Central memory CD8-positive, alpha-beta T cell (primary cell): ENCODE results near the gene IQSEC1.

Source experiments
- ATAC-seq: fragments of 150-1000 bp; cut with Tn5 transposase; replicated peaks from 2 replicates; pipeline ENCODE4 v1.10.0; 2022; ENCODE audit warnings: mild to moderate bottlenecking, moderate FRiP score, moderate number of reproducible peaks; ENCODE audit not compliant: poor library complexity, severe bottlenecking; ENCODE audit errors: extremely low read depth
- DNase-seq, 2 donors: peaks; one replicate each; pipeline ENCODE4 v3.0.0; 2021; ENCODE audit warnings: low spot score in 2 of 2
- H3K27ac Mint-ChIP-seq: one replicate; pipeline ENCODE4 v1.8.0; 2022; ENCODE audit warnings: low read depth, mild to moderate bottlenecking, moderate library complexity, mixed read lengths
- H3K27me3 Mint-ChIP-seq: one replicate; pipeline ENCODE4 v1.8.0; 2022; ENCODE audit warnings: mixed read lengths
- H3K36me3 Mint-ChIP-seq: one replicate; pipeline ENCODE4 v1.8.0; 2022; ENCODE audit warnings: mild to moderate bottlenecking, moderate library complexity, mixed read lengths; ENCODE audit not compliant: insufficient read depth
- H3K4me1 Mint-ChIP-seq: one replicate; pipeline ENCODE4 v1.8.0; 2022; ENCODE audit warnings: mixed read lengths
- H3K4me3 Mint-ChIP-seq: one replicate; pipeline ENCODE4 v1.8.0; 2022; ENCODE audit warnings: mild to moderate bottlenecking, moderate library complexity, mixed read lengths
- H3K9me3 Mint-ChIP-seq: one replicate; pipeline ENCODE4 v1.8.0; 2022; ENCODE audit warnings: mixed read lengths

The IQSEC1 gene

DNA sequence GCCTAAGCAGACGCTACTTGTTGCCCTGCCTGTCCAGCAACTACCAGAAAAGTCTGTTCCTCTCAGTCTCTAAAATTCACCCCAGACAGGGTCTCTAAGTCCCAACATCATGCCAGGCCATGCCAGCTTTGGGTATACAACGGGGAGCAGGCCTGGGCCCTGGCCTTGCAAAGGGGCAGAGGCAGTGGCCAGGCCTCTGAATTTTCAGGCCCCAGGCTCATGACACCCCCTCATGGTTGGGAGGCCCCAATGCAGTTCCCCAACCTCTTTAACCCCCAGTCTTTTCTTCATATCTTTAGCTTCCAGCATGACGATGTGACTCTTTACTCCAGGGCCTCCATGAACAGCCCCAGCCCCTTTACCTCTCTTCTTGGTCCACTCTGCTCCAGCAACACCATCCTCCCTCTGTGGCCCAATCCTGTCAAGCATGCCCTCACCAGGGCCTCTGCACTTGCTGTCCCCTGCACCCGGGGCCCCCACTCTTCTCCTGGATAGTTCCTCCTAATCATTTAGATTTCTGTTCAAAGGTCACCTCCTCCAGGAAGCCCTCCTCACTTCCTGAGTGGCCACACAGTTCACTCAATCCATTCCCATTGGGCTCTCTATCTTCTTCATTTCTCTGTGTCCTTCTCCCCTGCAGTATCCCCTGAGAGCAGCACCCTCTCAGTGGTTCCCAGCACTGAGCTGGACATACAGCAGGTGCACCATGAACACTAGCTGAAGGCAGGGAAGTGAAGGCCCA is 4.8 kb downstream of the IQSEC1 start:
- H3K4me3 Mint-ChIP-seq: no peak overlapping the region
- no peaks in the 10 kb centered on the region for H3K9me3 Mint-ChIP-seq
- H3K36me3 Mint-ChIP-seq: no peaks in the 10 kb centered on the region
- H3K27ac Mint-ChIP-seq: peak overlapping the region; percentile 87
- H3K27me3 Mint-ChIP-seq: peaks cover under 1% of the 10 kb centered on the region
- DNase-seq (no peak), ATAC-seq (no peak)
- peaks cover 51% of the 10 kb centered on the region for H3K4me1 Mint-ChIP-seq

DNA sequence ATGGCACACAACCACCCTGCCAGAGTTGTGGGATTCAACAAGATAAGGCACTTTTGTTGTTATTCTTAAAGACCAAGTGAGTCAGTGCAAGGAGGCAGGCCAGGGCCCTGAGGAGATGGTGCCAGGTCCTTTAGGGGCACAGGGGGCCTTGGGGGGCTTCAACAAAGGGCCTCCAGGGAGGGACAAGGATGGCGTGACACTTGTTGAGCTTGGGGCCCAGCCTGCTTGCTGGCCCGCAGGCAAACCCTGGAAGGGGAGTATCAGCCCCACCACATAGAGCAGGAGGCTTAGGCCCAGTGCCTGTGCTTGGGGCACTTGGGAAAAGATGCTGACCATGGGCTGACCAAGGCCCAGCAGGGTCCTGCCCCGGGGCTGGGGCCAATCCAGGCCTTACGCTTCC is 5.5 kb downstream of the IQSEC1 start:
- no peak for DNase-seq
- no peak for ATAC-seq
- H3K9me3 Mint-ChIP-seq: no peaks in the 10 kb centered on the region
- H3K4me1 Mint-ChIP-seq: peaks cover 52% of the 10 kb centered on the region
- no peaks in the 10 kb centered on the region for H3K27me3 Mint-ChIP-seq
- no peak overlapping the region for H3K4me3 Mint-ChIP-seq
- H3K27ac Mint-ChIP-seq: no peak overlapping the region
- H3K36me3 Mint-ChIP-seq: no peaks in the 10 kb centered on the region

DNA sequence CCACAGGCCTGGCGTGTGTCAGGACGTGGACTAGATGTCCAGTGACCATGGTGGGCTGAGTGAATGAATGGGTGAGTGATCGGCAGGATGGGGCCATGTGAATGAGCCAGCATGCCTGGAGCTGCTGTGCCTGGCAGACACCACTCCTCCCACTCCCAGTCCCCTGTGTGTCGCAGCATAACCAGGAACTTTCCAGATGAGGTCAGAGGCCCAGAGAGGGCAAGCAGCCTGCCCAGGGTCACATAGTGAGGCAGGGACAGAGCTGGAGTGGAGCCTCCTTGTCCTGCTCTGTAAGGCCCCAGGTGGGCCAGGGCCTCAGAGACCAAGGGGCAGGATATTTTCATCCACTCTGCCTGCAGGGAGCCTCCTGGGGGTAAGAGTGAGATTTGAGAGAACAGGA is 6.4 kb downstream of the IQSEC1 start:
- no peak overlapping the region for H3K27ac Mint-ChIP-seq
- peaks cover 50% of the 10 kb centered on the region for H3K4me1 Mint-ChIP-seq
- no peaks in the 10 kb centered on the region for H3K9me3 Mint-ChIP-seq
- no peaks in the 10 kb centered on the region for H3K27me3 Mint-ChIP-seq
- no peak for ATAC-seq
- DNase-seq: no peak
- H3K4me3 Mint-ChIP-seq: no peak overlapping the region
- no peaks in the 10 kb centered on the region for H3K36me3 Mint-ChIP-seq

DNA sequence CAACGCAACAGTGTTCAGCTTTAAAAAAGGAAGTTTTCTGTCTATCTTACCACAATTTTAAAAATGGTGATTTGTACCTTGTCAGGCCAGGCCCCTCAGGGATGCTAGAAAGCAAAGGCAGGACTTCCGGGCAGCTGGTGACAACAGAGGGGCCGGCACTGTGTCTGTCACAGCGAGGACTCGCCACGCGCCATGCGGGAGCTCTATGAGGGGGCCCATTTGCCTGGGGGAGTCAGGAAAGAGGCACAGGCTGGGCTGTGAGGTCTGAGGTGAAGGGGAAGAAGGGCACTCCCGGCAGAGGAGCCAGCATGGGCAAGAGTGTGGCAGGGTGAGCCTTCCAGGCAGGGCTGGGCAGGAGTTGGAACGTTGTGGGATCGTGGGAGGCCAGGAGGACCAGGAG is 7.0 kb downstream of the IQSEC1 start:
- no peaks in the 10 kb centered on the region for H3K27me3 Mint-ChIP-seq
- no peaks in the 10 kb centered on the region for H3K36me3 Mint-ChIP-seq
- DNase-seq: no peak
- H3K9me3 Mint-ChIP-seq: no peaks in the 10 kb centered on the region
- H3K4me3 Mint-ChIP-seq: no peak overlapping the region
- H3K4me1 Mint-ChIP-seq: peaks cover 50% of the 10 kb centered on the region
- ATAC-seq: no peak
- peak overlapping the region; percentile 64 for H3K27ac Mint-ChIP-seq

DNA sequence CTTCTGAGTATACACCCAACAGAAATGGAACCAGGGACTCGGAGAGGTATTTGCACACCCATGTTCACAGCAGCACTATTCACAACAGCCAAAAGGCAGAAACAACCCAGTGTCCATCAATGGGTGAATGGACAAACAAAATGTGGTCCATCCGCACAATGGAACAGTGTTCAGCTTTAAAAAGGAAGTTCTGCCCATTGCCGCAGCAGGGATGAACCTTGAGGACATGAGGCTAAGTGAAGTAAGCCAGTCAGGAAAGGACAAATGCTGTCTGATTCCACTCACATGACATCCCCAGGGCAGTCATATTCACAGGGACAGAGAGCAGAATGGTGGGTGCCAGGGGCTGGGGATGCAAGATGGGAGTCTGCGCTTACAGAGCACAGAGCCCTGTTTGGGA is 7.5 kb downstream of the IQSEC1 start:
- Mint-ChIP-seq H3K27ac (peak overlapping the region; percentile 64), H3K4me1 (peaks cover 50% of the 10 kb centered on the region), H3K4me3 (no peak overlapping the region), H3K9me3 (no peaks in the 10 kb centered on the region), H3K36me3 (no peaks in the 10 kb centered on the region), H3K27me3 (no peaks in the 10 kb centered on the region)
- ATAC-seq: no peak
- no peak for DNase-seq

DNA sequence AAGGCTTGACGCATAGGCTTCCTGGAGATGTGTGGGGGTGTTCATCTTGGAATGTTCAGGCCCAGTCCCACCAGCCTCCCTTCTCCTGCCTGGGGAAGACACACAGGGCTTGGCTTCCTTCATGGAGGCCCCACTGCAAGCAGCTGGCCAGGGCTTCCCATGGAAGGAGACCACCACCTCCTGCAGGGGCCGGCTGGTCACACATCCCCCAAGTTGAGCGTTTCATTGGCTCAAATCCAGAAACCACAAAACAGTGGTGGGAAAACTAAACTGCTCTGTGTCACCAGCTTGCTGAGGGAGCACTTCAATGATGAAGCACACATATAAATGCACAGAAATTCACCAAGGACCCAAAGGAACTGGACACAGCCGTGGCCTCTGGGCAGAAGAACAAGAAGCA is 8.3 kb downstream of the IQSEC1 start:
- no peaks in the 10 kb centered on the region for H3K36me3 Mint-ChIP-seq
- no peak overlapping the region for H3K27ac Mint-ChIP-seq
- ATAC-seq (no peak), DNase-seq (no peak)
- H3K9me3 Mint-ChIP-seq: no peaks in the 10 kb centered on the region
- no peaks in the 10 kb centered on the region for H3K27me3 Mint-ChIP-seq
- peaks cover 44% of the 10 kb centered on the region for H3K4me1 Mint-ChIP-seq
- no peak overlapping the region for H3K4me3 Mint-ChIP-seq

DNA sequence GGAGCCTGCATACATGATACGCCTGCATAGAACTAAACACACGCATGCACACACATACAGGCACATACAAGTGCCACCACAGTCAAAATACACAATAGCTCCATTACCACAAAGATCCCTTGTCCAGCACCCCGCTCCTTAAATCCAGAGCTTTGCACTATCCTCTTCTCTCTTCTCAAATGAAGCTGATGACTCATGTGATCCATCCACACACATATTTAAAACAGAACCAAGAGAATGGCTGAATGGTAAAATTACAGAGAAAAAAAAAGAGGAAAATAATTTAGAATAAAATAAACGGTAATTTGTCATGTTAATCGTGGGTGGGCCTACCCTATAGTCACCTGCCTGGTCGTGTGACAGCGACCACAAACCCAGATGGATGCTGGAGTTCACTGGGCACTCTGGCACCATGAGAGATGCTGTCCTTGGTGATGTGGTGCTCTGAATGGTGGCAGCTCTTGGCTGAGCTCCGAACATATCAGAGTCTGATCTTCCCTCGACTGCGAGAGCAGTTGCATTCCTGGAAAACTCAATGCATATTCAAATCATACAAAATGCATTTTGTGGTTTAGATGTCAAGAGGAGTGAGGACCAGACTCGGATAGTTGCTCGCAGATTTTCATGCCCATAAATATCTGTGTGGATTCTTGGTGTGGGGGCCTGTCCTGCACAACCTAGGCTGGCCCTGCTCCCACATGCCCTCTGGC is 8.9 kb downstream of the IQSEC1 start:
- DNase-seq (no peak), ATAC-seq (no peak)
- H3K4me1 Mint-ChIP-seq: peaks cover 37% of the 10 kb centered on the region
- H3K36me3 Mint-ChIP-seq: no peaks in the 10 kb centered on the region
- H3K27me3 Mint-ChIP-seq: no peaks in the 10 kb centered on the region
- no peak overlapping the region for H3K27ac Mint-ChIP-seq
- no peaks in the 10 kb centered on the region for H3K9me3 Mint-ChIP-seq
- H3K4me3 Mint-ChIP-seq: no peak overlapping the region

DNA sequence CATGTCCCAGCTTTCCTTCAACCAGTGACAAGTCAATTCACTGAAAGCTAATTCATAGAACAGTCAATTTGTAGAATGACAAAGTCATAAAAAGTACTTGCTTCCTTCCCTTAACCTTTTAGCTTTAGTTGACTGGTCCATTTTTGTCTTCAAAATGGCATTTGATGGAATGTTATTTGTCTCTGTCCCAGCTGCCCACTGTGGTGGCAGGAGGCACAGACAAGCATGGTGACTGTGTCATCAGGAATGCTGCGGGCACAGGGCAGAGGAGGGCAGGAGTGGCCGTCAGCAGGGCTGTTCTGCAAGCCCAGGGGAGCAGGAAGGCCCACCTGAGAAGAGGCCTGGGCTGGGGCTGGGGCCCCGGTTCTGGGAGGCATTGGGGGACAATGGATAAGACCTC is 10.0 kb downstream of the IQSEC1 start:
- no peak for ATAC-seq
- Mint-ChIP-seq H3K9me3 (no peaks in the 10 kb centered on the region), H3K4me3 (no peak overlapping the region), H3K27ac (no peak overlapping the region), H3K36me3 (no peaks in the 10 kb centered on the region), H3K27me3 (no peaks in the 10 kb centered on the region), H3K4me1 (peaks cover 27% of the 10 kb centered on the region)
- no peak for DNase-seq

DNA sequence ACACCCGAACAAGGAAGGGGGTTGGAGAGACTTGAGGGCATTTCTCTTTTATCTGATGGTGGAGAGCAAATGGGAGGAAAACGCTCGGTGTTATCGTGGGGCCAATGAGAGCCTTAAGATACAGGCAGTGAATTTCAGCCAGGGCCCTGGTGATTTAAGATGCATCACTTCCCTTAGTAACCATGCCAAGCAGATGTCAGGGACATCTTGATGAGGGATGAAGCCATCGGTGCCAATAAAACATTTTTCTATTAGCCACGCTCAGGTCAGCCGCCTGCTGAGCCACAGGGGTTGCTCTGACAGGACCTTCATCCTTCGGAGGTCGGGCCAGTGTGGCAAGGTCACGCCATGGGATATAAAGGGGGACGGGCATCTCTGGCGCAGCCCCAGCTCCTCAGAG is 10.6 kb downstream of the IQSEC1 start:
- DNase-seq: no peak
- H3K27ac Mint-ChIP-seq: no peak overlapping the region
- no peaks in the 10 kb centered on the region for H3K36me3 Mint-ChIP-seq
- no peaks in the 10 kb centered on the region for H3K9me3 Mint-ChIP-seq
- no peak for ATAC-seq
- no peaks in the 10 kb centered on the region for H3K27me3 Mint-ChIP-seq
- H3K4me1 Mint-ChIP-seq: peaks cover 25% of the 10 kb centered on the region
- H3K4me3 Mint-ChIP-seq: no peak overlapping the region

DNA sequence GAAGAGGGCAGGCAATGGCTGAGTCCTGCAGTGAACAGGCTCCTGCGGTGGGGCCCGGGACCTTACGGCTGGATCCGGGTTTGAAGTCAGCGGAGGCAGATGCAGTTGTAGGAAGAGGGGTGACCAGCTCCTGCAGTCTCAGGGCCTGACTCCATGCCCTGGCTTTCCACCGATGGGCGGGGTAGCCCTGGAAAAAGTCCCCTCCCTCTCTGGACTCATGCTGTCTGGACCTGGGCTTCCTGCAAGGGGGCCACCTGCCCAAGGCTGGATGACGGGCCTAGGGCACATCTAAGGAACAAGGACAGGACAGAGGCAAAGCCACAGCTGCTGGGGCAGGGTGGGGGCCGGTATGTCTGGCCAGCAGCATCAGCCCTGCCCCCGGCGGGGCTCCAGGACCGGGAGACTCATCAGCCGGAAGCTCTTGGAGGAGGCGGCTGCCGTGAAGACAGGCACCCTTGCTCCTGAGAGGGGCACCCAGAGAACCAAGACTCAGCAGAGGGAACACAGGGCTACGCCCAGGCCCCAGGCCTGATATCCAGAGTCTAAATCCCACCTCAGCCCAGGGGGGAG is 12.8 kb downstream of the IQSEC1 start:
- ATAC-seq (no peak), DNase-seq (no peak)
- no peaks in the 10 kb centered on the region for H3K9me3 Mint-ChIP-seq
- H3K4me3 Mint-ChIP-seq: no peak overlapping the region
- H3K36me3 Mint-ChIP-seq: no peaks in the 10 kb centered on the region
- H3K4me1 Mint-ChIP-seq: peaks cover 10% of the 10 kb centered on the region
- H3K27me3 Mint-ChIP-seq: no peaks in the 10 kb centered on the region
- H3K27ac Mint-ChIP-seq: peak overlapping the region; percentile 0

DNA sequence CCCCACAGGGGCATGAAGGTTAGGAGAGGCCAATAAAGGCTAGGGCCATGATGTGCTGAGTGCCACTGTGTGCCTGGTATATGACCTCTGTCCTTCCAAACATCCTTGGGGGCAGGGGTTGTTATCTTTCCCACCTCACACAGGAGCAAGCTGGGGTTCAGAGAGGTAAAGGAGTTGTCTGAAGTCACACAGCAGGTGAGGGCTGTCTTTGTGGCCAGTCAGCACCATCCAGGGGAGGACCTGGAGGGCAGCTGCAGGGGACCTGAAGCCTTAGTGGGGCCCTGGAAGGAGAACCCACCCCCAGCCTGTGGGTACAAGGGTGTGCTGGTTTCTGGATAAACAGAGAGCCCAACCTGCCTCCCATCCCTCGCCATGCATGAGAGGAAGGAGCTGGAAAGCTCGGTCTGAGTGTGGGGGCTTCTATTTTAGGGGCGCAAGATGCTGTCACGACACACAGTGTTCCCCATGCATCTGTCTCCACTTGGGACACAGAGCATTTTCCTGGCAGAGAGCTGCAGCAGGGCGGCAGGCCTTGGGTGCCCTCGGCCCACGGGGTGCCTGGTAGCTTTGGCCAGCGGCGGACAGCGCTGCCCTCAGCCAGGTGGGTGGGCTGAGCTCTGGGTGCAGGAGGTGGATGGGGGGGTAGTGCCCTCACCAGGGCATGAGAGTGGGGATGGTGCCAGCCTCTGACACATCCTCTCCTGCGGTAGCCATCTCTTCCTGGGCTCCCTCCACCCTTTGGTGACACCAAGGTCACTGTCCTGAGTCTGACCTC is 14.7 kb downstream of the IQSEC1 start:
- Mint-ChIP-seq H3K4me3 (no peak overlapping the region), H3K4me1 (peaks cover 5% of the 10 kb centered on the region), H3K9me3 (no peaks in the 10 kb centered on the region), H3K36me3 (peaks cover 2% of the 10 kb centered on the region), H3K27ac (no peak overlapping the region), H3K27me3 (no peaks in the 10 kb centered on the region)
- no peak for ATAC-seq
- no peak for DNase-seq

DNA sequence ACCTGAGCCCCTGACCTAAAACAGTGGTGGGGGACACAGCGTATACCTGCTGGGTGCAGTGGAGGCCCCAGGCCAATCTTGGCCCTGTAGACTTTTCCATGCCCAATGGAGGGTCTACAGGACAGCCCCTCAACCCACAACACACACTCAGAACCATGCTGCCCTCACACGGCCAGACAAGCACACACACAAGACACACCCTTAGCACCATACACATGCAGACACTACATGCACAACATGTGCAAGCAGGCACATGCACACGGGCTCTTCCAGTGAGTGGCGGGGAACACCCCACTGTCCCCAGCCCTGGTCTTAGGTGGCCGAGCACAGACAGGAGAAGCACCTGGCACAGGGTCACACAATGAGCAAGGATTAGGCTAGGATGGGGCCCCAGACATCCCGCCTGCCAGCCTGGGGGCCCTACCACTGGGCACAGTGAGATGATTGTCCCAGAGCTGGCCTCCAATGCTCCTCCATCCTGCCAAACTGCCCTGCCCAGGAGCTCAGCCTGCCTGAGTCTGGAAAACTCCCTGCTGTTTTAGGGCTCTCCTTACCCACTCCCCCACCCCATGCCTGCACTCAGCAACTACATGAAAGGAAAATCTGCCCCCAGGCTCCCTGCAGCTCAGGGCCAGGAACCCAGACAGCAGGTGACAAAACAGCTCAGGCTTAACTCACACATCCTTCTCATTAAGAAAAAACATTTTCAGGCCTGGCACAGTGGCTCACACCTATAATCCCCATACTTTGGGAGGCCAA is 15.8 kb downstream of the IQSEC1 start:
- ATAC-seq (no peak), DNase-seq (no peak)
- Mint-ChIP-seq H3K36me3 (peaks cover 2% of the 10 kb centered on the region), H3K4me1 (no peaks in the 10 kb centered on the region), H3K9me3 (no peaks in the 10 kb centered on the region), H3K4me3 (no peak overlapping the region), H3K27me3 (no peaks in the 10 kb centered on the region), H3K27ac (no peak overlapping the region)
